Renal cortical epithelial cell (primary cell): ENCODE results near the gene UGT2B15. TPM values are rescaled to one million over a fixed set of nuclear protein-coding genes. Genes with fewer than 3 reads are reported as not detected.
"Not testable (repeated sequence)": the region's sequence is repeated elsewhere in the genome, so short reads cannot be mapped to it uniquely, and the experiment has no call there.

ENCODE experiments used
- DNase-seq: peaks from one replicate; pipeline ENCODE4 v3.0.0-alpha.2; 2011; ENCODE audit warnings: low read depth
- total RNA-seq: library from RNA; depleted of rRNA; stranded (reverse); fragments of >200 nt; gene quantifications from 2 replicates; pipeline ENCODE4 v1.2.3, GENCODE V29; 2014

Gene UGT2B15
- total RNA-seq, 1 donor from 2014 or later: 0.10 TPM

DNA sequence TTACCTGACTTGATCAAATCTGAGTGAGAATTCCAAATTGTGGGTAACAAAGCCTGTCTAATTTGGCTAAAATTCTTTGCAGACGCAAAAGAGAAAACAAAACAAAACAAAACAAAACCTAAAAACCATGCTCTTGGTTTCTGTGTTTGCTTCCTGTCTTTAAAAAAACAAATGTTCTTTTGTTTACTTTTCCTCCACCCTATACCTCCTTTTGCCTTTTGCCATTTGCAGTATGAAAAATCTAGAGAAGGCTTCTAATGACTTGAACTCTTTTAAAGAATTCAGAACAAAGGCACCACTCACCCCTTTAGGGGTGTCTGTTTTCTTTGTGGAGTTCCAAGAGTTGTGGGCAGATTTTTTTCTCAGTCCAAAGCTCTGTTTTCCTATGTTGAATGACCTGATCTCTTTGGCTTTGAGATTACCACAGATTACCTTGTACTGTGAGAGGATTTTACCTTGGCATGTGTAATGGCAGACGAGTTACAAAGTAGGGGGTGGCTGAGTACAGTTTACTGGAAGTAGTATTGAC is 13.9 kb downstream of the UGT2B15 start:
- DNase-seq: peak; percentile 82

DNA sequence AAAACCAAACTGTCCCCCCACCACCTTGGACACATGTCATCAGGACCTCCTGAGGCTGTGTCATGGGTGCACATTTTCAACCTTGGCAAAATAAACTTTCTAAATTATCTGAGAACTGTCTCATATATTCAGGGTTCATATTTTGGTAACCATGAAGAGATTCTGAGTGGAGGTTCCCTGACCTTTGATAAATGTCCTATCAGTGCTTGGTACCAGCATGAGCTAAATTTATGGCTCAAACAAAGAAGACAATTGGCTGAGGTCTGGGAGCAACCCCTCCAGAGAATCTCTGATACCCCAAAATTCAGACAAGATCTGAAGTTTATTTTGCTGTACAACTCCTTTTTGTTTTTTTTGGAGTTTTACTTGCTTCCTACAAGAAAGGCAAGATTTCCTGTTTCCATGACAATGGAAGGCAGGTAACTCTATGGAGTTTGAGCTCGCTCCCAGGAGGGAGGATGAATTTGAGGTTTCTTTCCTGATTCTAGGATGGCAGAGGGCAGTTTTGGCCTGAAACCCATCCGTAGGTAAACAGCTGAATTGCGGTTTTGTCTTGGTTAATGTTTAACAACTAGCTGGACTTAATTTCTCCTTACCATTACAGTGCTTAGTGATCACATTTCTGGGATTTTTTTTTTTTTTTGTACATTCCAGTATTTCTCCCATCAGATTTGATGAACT is 14.5 kb downstream of the UGT2B15 start:
- DNase-seq: peak; percentile 93

DNA sequence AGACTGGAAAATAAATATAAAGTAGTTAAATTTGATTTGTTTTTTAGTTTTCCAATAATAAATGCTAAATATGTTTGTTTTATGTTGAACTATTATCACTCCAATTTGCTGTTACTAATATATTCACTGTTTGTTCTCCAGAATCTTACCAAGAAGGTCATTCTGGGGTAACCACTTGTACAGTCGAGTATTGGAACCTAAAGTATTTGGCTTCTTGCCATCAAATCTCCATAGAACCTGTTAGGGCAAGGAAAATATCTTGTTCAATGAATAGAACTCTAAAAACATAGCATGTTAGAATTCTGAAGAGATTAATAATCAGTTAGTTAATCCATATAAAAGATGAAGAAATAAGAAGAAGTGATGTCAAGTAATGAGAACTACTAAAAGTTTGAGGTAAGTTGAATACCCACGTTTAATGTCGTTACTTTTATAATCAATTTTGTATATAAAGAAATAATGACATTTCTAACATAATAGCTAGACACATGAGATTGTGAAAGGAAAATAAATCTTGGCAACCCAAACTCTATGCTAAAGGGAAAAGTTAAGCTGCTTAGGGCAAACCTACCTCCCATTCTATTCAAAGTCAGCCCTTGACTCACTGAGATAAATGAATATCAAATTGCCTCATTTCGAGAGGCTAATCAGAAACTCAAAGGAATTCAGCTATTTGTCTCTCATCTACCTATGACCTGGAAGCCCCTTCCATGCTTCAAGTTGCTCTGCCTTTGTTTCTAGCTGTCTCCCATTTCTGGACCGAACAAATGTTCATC is 15.3 kb downstream of the UGT2B15 start:
- peak; percentile 66 for DNase-seq

DNA sequence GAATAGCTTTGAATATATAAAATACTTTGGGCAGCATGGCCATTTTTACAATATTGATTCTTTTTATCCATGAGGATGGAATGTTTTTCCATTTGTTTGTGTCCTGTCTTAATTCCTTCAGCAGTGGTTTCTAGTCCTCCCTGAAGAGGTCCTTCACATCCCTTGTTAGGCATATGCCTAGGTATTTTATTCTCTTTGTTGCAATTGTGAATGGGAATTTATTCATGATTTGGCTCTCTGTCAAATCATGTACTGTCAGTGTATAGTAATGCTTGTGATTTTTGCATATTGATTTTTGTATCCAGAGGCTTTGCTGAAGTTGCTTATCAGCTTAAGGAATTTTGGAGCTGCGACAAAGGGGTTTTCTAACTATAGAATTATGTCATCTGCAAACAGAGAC is 18.5 kb downstream of the UGT2B15 start:
- no peak for DNase-seq

DNA sequence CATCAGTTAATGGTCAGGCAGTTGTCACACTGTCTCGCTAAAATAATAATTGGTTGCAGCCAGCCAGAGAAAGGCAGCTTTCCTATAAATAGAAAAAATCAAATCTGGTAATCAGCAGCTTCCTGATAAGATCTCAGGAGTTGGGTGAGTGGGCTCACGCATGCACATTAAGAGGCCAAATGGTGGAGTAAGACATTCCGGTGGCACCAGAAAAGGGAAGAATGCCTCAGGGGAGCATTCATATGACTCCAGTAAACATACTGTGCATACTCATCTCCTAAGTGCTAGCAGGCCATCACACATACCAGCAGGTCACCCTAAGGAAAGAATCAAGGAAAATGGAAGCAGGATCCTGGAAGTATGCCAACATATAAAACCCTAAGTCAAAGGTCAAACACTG is 40.1 kb downstream of the UGT2B15 start:
- peak; percentile 59 for DNase-seq

DNA sequence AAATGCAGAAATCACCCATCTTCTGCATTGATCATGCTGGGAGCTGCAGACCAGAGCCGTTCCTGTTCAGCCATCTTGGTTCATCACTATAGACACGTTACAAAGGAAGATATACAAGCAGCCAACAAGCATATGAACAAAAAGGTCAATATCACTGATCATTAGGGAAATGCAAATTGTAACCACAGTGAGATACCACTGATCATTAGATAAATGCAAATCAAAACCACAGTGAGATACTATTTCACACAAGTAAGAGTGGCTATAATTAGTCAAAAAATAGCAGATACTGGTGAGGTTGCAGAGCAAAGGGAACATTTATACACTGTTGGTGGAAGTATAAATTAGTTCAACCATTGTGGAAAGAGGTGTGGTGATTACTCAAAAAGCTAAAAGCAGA is 47.7 kb downstream of the UGT2B15 start:
- not testable (repeated sequence) for DNase-seq

DNA sequence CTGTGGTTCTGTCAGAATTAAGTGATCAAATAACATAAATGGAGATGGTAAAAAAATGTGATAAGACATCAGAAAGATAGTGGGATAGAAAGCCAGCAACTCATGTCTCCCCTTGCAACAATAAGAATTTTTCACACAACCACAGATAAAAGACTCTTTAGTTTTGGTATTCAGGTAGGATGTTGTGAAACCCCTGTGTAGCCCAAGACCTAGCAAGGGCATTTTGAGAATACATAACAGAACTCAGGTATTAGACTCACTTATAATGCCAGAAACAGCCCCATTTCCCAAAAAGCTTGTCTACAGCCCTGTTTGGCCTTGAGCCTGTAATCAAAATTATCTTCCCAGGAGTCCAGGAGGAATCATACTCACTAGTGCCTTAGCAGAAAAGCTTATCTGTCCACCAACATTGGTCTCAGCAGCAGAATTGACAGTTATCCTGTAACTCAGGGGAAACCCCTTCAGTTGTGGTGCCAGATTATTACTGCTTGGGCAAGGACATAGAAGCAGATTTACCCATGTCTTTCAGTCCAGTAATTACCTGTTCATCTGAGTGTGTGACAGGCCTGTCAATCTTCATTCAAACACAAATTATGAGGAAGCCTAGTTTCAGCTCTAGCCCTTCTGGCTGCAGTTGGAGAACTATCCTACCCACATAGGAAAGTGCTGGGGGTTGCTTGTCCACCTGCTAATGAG is 53.3 kb downstream of the UGT2B15 start:
- no peak for DNase-seq

DNA sequence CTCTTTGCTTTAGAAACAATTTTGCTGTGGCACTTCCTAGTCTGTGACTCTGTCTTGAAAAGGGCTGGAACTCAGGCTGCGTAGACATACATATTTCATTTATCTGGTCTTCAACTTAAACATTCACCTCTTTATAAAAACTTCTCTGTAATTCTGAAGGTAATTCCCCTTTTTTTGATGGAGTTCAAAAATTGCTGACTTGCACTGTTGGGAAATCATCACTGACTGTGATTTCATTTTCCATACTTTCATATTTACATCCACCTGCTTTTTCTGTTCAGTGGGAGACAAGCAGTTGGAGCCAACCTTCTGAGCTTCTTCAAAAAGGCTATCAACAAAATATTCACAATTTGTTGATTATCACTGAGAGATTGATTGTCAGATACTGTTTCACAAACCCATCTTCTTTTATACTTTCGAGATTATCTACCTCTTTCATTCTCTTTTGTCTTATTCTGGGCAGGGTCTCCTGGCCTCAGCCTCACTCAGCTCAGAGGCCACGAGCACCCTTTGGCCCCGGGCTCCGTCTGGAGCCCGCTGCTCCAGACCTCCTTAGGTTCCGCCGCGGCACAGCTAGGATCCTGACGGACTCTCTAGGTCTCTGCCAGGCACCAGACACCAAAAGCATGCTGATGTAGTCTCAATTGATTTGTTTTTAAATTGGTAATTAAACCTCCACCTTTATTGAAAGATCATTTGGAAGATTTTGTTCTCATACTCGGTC is 54.6 kb downstream of the UGT2B15 start:
- no peak for DNase-seq

DNA sequence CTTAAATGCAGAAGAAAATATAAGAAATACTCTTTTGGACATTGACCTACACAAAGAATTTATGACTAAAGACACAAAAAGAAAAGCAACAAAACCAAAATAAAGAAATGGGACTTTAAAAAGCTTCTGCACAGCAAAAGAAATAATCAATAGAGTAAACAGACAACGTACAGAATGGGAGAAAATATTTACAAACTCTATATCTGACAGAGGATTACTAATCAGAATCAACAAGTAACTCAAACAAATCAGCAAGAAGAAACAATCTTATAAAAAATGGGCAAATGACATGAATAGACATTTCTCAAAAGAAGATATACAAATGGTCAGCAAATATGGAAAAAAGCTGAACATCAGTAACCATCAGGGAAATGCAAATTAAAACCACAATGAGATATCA is 56.7 kb downstream of the UGT2B15 start:
- DNase-seq: no peak

DNA sequence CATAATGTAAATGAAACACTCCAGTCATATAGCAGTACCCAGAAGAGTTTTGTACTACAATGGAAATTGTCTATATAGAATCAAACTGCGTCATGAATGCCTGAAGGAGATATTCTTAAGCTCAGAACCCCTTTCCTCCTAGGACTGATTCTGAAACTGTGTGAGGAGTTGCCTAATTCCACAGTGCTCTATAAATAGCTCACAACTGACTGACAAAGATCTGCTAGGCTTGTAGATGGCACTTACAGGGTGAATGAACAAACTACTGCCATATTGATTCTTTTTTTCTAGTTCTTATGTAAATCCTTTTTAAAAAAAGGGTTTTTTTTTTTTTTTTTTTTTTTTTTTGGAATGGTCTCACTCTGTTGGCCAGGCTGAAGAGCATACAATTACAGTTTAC is 64.2 kb downstream of the UGT2B15 start:
- no peak for DNase-seq

DNA sequence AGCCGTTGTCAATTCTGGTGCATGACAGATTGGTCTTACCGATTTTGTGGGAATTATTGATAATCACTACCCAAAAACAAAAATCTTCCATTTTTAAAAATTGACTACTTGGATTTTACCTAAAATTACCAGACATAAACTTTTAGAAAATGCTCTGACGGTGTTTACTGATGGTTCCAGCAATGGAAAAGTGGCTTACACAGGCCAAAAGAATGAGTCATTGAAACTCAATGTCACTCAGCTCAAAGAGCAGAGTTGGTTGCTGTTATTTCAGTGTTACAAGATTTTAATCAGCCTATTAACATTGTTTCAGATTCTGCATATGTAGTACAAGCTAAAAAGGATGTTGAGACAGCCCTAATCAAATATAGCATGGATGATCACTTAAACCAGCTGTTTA is 71.3 kb downstream of the UGT2B15 start:
- peak; percentile 42 for DNase-seq

DNA sequence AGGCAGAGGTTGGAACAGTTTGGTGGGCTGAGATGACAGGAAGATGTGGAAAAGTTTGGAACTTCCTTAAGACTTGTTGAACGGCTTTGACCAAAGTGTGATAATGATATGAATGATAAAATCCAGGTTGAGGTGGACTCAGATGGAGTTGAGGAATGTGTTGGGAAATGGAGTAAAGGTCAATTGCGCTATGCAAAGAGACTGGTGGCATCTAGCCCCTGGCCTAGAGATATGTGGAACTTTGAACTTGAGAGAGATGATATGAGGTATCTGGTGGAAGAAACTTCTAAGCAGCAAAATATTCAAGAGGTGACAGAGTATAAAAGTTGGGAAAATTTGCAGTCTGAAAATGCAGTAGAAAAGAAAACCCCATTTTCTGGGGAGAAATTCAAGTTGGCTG is 73.0 kb downstream of the UGT2B15 start:
- DNase-seq: no peak

Other genes starting within 250 kb of the UGT2B15 start
- gene TMPRSS11E, start 223.2 kb downstream of the UGT2B15 start, total RNA-seq: 2.4 TPM in 1 of 2 replicates, not detected in the other
- 0.70 TPM in 1 of 2 replicates, not detected in the other for gene UGT2B17, start 94.3 kb downstream of the UGT2B15 start, total RNA-seq
- gene UGT2B10, start 145.3 kb upstream of the UGT2B15 start, total RNA-seq: not detected in 2 replicates